GM23338 (cell line): ENCODE measurements around the gene MRPL37. TPM values are rescaled to one million over a fixed set of nuclear protein-coding genes. Genes with fewer than 3 reads are reported as not detected.

Experiments
- ATAC-seq: fragments of 200-7000 bp; cut with Tn5 transposase; 3 replicates; pipeline ENCODE4 v1.9.1; 2020
- DNase-seq: peaks from one replicate; pipeline ENCODE4 v3.0.0-alpha.2; 2015; ENCODE audit warnings: low spot score
- H2AFZ ChIP-seq: fragments of 200-600 bp; sonication (generic); 2 replicates; pipeline ENCODE4 v1.8.0; 2016; ENCODE audit warnings: antibody characterized with exemption, mild to moderate bottlenecking, moderate library complexity
- H3F3A ChIP-seq: fragments of 200-600 bp; sonication (generic); replicated peaks from 2 replicates; pipeline ENCODE4 v1.8.0; 2017; ENCODE audit warnings: antibody characterized with exemption, mixed run types, low read depth
- H3K27ac ChIP-seq: fragments of 200-600 bp; sonication (generic); 2 replicates; pipeline ENCODE4 v1.6.1; 2016; ENCODE audit warnings: low read depth
- H3K27me3 ChIP-seq: fragments of 200-600 bp; sonication (generic); 2 replicates; pipeline ENCODE4 v1.8.0; 2016; ENCODE audit warnings: mild to moderate bottlenecking, mixed run types, moderate library complexity; ENCODE audit not compliant: insufficient read depth
- H3K36me3 ChIP-seq: fragments of 200-600 bp; sonication (generic); 2 replicates; pipeline ENCODE4 v1.8.0; 2016; ENCODE audit warnings: mild to moderate bottlenecking; ENCODE audit not compliant: insufficient read depth
- H3K4me1 ChIP-seq: fragments of 200-600 bp; sonication (generic); 2 replicates; pipeline ENCODE4 v1.8.0; 2016; ENCODE audit warnings: mild to moderate bottlenecking, moderate library complexity; ENCODE audit not compliant: insufficient read depth
- H3K4me2 ChIP-seq: fragments of 200-600 bp; sonication (generic); 2 replicates; pipeline ENCODE4 v1.7.1; 2017; ENCODE audit warnings: mixed run types
- H3K4me3 ChIP-seq: fragments of 200-600 bp; sonication (generic); 2 replicates; pipeline ENCODE4 v1.6.1; 2016; ENCODE audit warnings: mixed run types
- H3K79me2 ChIP-seq: fragments of 200-600 bp; sonication (generic); replicated peaks from 2 replicates; pipeline ENCODE4 v1.8.0; 2017; ENCODE audit warnings: mild to moderate bottlenecking; ENCODE audit not compliant: insufficient read depth
- H3K9me2 ChIP-seq: fragments of 200-600 bp; sonication (generic); 2 replicates; pipeline ENCODE4 v1.8.0; 2017; ENCODE audit not compliant: insufficient read depth
- H4K20me1 ChIP-seq: fragments of 200-600 bp; sonication (generic); replicated peaks from 2 replicates; pipeline ENCODE4 v1.8.0; 2017; ENCODE audit warnings: mild to moderate bottlenecking; ENCODE audit not compliant: insufficient read depth
- H3K27ac Mint-ChIP-seq: 2 replicates; pipeline ENCODE4 v1.8.0; 2020; ENCODE audit warnings: inconsistent platforms, mild to moderate bottlenecking, moderate library complexity, mixed read lengths
- H3K27me3 Mint-ChIP-seq: 3 replicates; pipeline ENCODE4 v1.8.0; 2022; ENCODE audit warnings: low read depth, mild to moderate bottlenecking, moderate library complexity, mixed read lengths, inconsistent platforms; ENCODE audit not compliant: insufficient read depth, poor library complexity
- H3K36me3 Mint-ChIP-seq: 3 replicates; pipeline ENCODE4 v1.8.0; 2021; ENCODE audit warnings: low read depth, mild to moderate bottlenecking, inconsistent platforms, moderate library complexity, mixed read lengths
- H3K4me1 Mint-ChIP-seq: 3 replicates; pipeline ENCODE4 v1.8.0; 2020; ENCODE audit warnings: mild to moderate bottlenecking, inconsistent platforms, mixed read lengths
- H3K4me3 Mint-ChIP-seq: 3 replicates; pipeline ENCODE4 v1.8.0; 2021; ENCODE audit warnings: moderate library complexity, mild to moderate bottlenecking, inconsistent platforms, mixed read lengths
- H3K9me3 Mint-ChIP-seq: 3 replicates; pipeline ENCODE4 v1.8.0; 2020; ENCODE audit warnings: moderate library complexity, mild to moderate bottlenecking, inconsistent platforms, mixed read lengths
- CREB1 ChIP-seq: fragments of 250-450 bp; sonication (Bioruptor Pico); IDR thresholded peaks from 2 replicates; pipeline ENCODE4 v1.5.0; 2020; ENCODE audit warnings: low read depth, mild to moderate bottlenecking, moderate library complexity
- CTCF ChIP-seq, 2 experiments: fragments of 200-600 bp in 1 of 2; sonication (generic) in 1 of 2; conservative IDR thresholded peaks; 2 replicates each; pipeline versions ENCODE4 v1.5.1 to v1.6.1; 2016 to 2017; ENCODE audit warnings: antibody characterized with exemption in 2 of 2, low read depth in 2 of 2, mild to moderate bottlenecking in 2 of 2, moderate library complexity in 1 of 2
- ETS1 ChIP-seq: IDR thresholded peaks from 2 replicates; pipeline ENCODE4 v1.6.1; 2016; ENCODE audit warnings: antibody characterized with exemption
- EZH2 ChIP-seq: fragments of 200-600 bp; sonication (generic); IDR thresholded peaks from one replicate; pipeline ENCODE4 v1.8.0; 2017; ENCODE audit warnings: antibody characterized with exemption, mild to moderate bottlenecking, low read depth; ENCODE audit not compliant: unreplicated experiment
- EZH2phosphoT487 ChIP-seq: fragments of 200-600 bp; sonication (generic); IDR thresholded peaks from one replicate; pipeline ENCODE4 v1.8.1; 2018; ENCODE audit warnings: antibody characterized with exemption; ENCODE audit not compliant: unreplicated experiment
- JUNB ChIP-seq: IDR thresholded peaks from one replicate; pipeline ENCODE4 v1.6.1; 2016; ENCODE audit warnings: antibody characterized with exemption; ENCODE audit not compliant: unreplicated experiment
- NANOG ChIP-seq: IDR thresholded peaks from 2 replicates; pipeline ENCODE4 v1.6.1; 2016; ENCODE audit warnings: antibody characterized with exemption, borderline replicate concordance
- POLR2AphosphoS5 ChIP-seq: IDR thresholded peaks from 2 replicates; pipeline ENCODE4 v1.6.1; 2016; ENCODE audit warnings: antibody characterized with exemption, low read depth
- REST ChIP-seq: IDR thresholded peaks from one replicate; pipeline ENCODE4 v1.6.1; 2018; ENCODE audit warnings: antibody characterized with exemption; ENCODE audit not compliant: unreplicated experiment
- STAT1 ChIP-seq: IDR thresholded peaks from one replicate; pipeline ENCODE4 v1.6.1; 2016; ENCODE audit warnings: antibody characterized with exemption; ENCODE audit not compliant: unreplicated experiment
- ZNF114 ChIP-seq: fragments of 250-450 bp; sonication (Bioruptor Pico); IDR thresholded peaks from 2 replicates; pipeline ENCODE4 v1.5.0; 2020; ENCODE audit warnings: mild to moderate bottlenecking, moderate library complexity
- ZNF331 ChIP-seq: fragments of 250-450 bp; sonication (Bioruptor Pico); IDR thresholded peaks from 2 replicates; pipeline ENCODE4 v1.5.0; 2020; ENCODE audit warnings: low read depth, mild to moderate bottlenecking, moderate library complexity
- polyA plus RNA-seq: library from polyadenylated mRNA; unstranded; fragments of >200 nt; fragmentation: Nextera tagmentation; extraction: Ambion mirVana; gene quantifications from 2 replicates; pipeline ENCODE4 v1.2.1, GENCODE V29; 2016
- total RNA-seq: library from RNA; depleted of rRNA; stranded (reverse); fragments of >200 nt; shearing (Covaris generic); gene quantifications from 2 replicates; pipeline ENCODE4 v1.2.3, GENCODE V29; 2014

The MRPL37 gene
- total and polyA plus RNA-seq, 2 experiments from 2014 or later, result 130 to 155 TPM

- TF ChIP-seq ETS1 (no peak), NANOG (no peak), REST (no peak), CREB1 (no peak), POLR2AphosphoS5 (no peak), EZH2 (no peak), CTCF (conservative IDR thresholded peaks at IDR 0.05; ENCODE audit: low read depth in 2 of 2) (no peak), STAT1 (no peak), JUNB (no peak), EZH2phosphoT487 (no peak), ZNF331 (CRISPR knock-in tag) (no peak)
These were observed 23.2 kb upstream of the MRPL37 start (continued) for GRCh38 chr1:54176621-54177327.

GRCh38 chr1:54177726-54178125, 22.2 kb upstream of the MRPL37 start:
- Mint-ChIP-seq H3K27me3 (peaks cover 4% of the 10 kb centered on the region), H3K9me3 (no peaks in the 10 kb centered on the region), H3K27ac (no peak overlapping the region), H3K4me3 (no peak overlapping the region), H3K4me1 (peaks cover 3% of the 10 kb centered on the region; the same call in 2 of the 3 replicates), H3K36me3 (peaks cover 7% of the 10 kb centered on the region; the same call in 2 of the 3 replicates)
- Histone ChIP-seq H3K4me1 (no peaks in the 10 kb centered on the region), H3K4me3 (no peak overlapping the region), H3K36me3 (no peaks in the 10 kb centered on the region), H3K4me2 (no peak overlapping the region), H3K27me3 (no peaks in the 10 kb centered on the region), H3K9me2 (no peaks in the 10 kb centered on the region), H3K79me2 (no peaks in the 10 kb centered on the region), H4K20me1 (no peaks in the 10 kb centered on the region), H3F3A (no peaks in the 10 kb centered on the region), H2AFZ (no peak overlapping the region), H3K27ac (no peak overlapping the region)
- ATAC-seq (no peak), DNase-seq (no peak)
- TF ChIP-seq EZH2 (no peak), EZH2phosphoT487 (no peak), REST (no peak), ZNF114 (CRISPR knock-in tag) (no peak), NANOG (no peak), CREB1 (no peak), POLR2AphosphoS5 (no peak), JUNB (no peak), ETS1 (no peak)
